Neural cell (in vitro differentiated cells): ENCODE measurements around the gene UBE4B. TPM values are rescaled to one million over a fixed set of nuclear protein-coding genes. Genes with fewer than 3 reads are reported as not detected.

Source experiments
- H2AFZ ChIP-seq: fragments of 200-600, 300-800 bp; sonication (generic), shearing (Covaris generic); 2 replicates; pipeline ENCODE4 v1.6.0; 2014; ENCODE audit warnings: low read depth, mild to moderate bottlenecking, antibody characterized with exemption, low read length, moderate library complexity
- H3F3A ChIP-seq: fragments of 200-600 bp; shearing (Covaris generic); 2 replicates; pipeline ENCODE4 v1.6.1; 2016; ENCODE audit warnings: mild to moderate bottlenecking, moderate library complexity, mixed read lengths, antibody characterized with exemption, low read length; ENCODE audit not compliant: insufficient read depth, poor library complexity, severe bottlenecking
- H3K27ac ChIP-seq: fragments of 200-600, 300-800 bp; sonication (generic), shearing (Covaris generic); 2 replicates; pipeline ENCODE4 v1.5.1; 2014; ENCODE audit warnings: mild to moderate bottlenecking, low read length, moderate library complexity
- H3K27me3 ChIP-seq: fragments of 300-800, 200-600 bp; sonication (generic), shearing (Covaris generic); 2 replicates; pipeline ENCODE4 v1.6.0; 2014; ENCODE audit warnings: mild to moderate bottlenecking, low read depth, low read length, moderate library complexity; ENCODE audit not compliant: insufficient read depth
- H3K36me3 ChIP-seq: fragments of 300-800, 200-600 bp; sonication (generic), shearing (Covaris generic); 2 replicates; pipeline ENCODE4 v1.5.1; 2014; ENCODE audit warnings: mild to moderate bottlenecking, antibody characterized with exemption, low read length, moderate library complexity; ENCODE audit not compliant: insufficient read depth
- H3K4me2 ChIP-seq: fragments of 300-800, 200-600 bp; sonication (generic), shearing (Covaris generic); 2 replicates; pipeline ENCODE4 v1.6.0; 2014; ENCODE audit warnings: mild to moderate bottlenecking, low read length
- H3K4me3 ChIP-seq: fragments of 300-800, 200-600 bp; sonication (generic), shearing (Covaris generic); 2 replicates; pipeline ENCODE4 v1.5.1; 2014; ENCODE audit warnings: mild to moderate bottlenecking, low read length, moderate library complexity
- H3K79me2 ChIP-seq: fragments of 200-600 bp; shearing (Covaris generic); replicated peaks from 2 replicates; pipeline ENCODE4 v1.6.0; 2014; ENCODE audit warnings: mild to moderate bottlenecking, low read length, moderate library complexity; ENCODE audit not compliant: insufficient read depth
- H3K9ac ChIP-seq: fragments of 300-800, 200-600 bp; sonication (generic), shearing (Covaris generic); 2 replicates; pipeline ENCODE4 v1.6.1; 2016; ENCODE audit warnings: mild to moderate bottlenecking, low read length, mixed read lengths
- H3K9me2 ChIP-seq: fragments of 200-600 bp; shearing (Covaris generic); 2 replicates; pipeline ENCODE4 v1.6.1; 2016; ENCODE audit warnings: mild to moderate bottlenecking, low read length, mixed read lengths; ENCODE audit not compliant: insufficient read depth
- H3K9me3 ChIP-seq: fragments of 200-600, 300-800 bp; sonication (generic), shearing (Covaris generic); 2 replicates; pipeline ENCODE4 v1.6.1; 2016; ENCODE audit warnings: mild to moderate bottlenecking, mixed run types, low read length, moderate library complexity, mixed read lengths
- H4K20me1 ChIP-seq: fragments of 200-600 bp; shearing (Covaris generic); 2 replicates; pipeline ENCODE4 v1.6.1; 2016; ENCODE audit warnings: mild to moderate bottlenecking, mixed run types; ENCODE audit not compliant: insufficient read depth
- EP300 ChIP-seq: fragments of 450-650 bp; conservative IDR thresholded peaks from 2 replicates; pipeline ENCODE4 v1.6.1; 2014; ENCODE audit warnings: antibody characterized with exemption, mild to moderate bottlenecking, moderate library complexity; ENCODE audit not compliant: poor library complexity, severe bottlenecking
- EZH2 ChIP-seq: fragments of 200-600, 300-800 bp; shearing (Covaris generic), sonication (generic); IDR thresholded peaks from 2 replicates; pipeline ENCODE4 v1.6.1; 2014; ENCODE audit warnings: antibody characterized with exemption, low read length, borderline replicate concordance, mild to moderate bottlenecking; ENCODE audit not compliant: insufficient read depth, poor library complexity, severe bottlenecking
- MXI1 ChIP-seq: fragments of 450-650 bp; conservative IDR thresholded peaks from 2 replicates; pipeline ENCODE4 v1.6.1; 2014; ENCODE audit warnings: antibody characterized with exemption, mild to moderate bottlenecking; ENCODE audit not compliant: poor library complexity, severe bottlenecking
- POLR2AphosphoS5 ChIP-seq: IDR thresholded peaks from 2 replicates; pipeline ENCODE4 v1.6.1; 2012
- RAD21 ChIP-seq: fragments of 450-650 bp; conservative IDR thresholded peaks from 2 replicates; pipeline ENCODE4 v1.6.1; 2014; ENCODE audit warnings: antibody characterized with exemption, mild to moderate bottlenecking, moderate library complexity
- SMC3 ChIP-seq: fragments of 450-650 bp; conservative IDR thresholded peaks from 2 replicates; pipeline ENCODE4 v1.6.1; 2014; ENCODE audit warnings: antibody characterized with exemption, mild to moderate bottlenecking, moderate library complexity; ENCODE audit not compliant: poor library complexity
- TAF1 ChIP-seq: IDR thresholded peaks from 2 replicates; pipeline ENCODE4 v1.6.1; 2012; ENCODE audit warnings: low read depth
- polyA plus RNA-seq: library from polyadenylated mRNA; depleted of rRNA; stranded (reverse); fragments of >200 nt; gene quantifications from 2 replicates; pipeline ENCODE4 v1.2.3, GENCODE V29; 2014
- TF ChIP-seq, protein P1 (sequence below): IDR thresholded peaks from 2 replicates; pipeline ENCODE4 v1.6.1; 2012; ENCODE audit warnings: borderline replicate concordance
- TF ChIP-seq, protein P2 (sequence below): fragments of 450-650 bp; IDR thresholded peaks from 2 replicates; pipeline ENCODE4 v1.5.1; 2014; ENCODE audit warnings: antibody characterized with exemption, mild to moderate bottlenecking, moderate library complexity; ENCODE audit not compliant: poor library complexity, severe bottlenecking

Gene UBE4B
- polyA plus RNA-seq, 1 donor from 2014 or later, result 28.9 TPM

DNA sequence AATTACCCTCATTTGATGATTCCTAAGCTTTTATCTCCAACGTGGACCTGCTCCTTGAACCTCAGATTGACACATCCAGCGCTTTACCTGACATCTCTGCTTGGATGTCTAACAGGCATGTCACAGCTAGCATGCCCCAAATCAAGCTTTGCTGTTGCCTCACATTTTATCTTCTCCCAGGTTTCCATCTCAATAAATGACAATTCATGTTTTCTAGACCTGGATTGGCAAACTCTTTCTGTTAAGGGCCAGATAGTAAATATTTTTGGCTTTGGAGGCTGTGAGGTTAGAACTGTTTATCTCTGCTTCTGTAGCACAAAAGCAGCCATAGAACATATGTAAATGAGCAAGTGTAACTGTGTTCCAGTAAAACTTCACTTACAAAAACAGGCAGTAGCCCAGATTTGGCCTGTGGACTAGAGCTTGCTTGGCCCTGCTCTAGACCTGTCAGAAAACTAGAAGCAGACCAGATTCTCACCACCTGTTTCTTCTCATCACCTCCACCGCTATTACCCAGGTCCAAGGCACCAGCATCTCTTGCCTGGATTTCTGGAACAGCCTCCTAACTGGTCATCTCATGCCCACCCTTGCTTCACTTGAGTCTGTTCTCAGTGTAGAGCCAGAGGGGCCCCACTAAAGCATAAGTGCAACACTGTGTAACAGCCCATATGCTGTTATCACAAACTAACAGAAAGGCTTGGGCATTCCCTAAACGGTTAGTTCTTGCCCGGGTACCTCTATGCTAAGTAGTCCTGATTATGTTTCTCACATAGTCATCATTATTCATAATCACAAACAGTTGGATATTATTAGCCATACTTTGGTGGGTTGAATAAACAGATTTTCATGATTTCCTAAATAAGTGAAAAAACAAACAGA, 42.3 kb downstream of the UBE4B start:
- no peaks in the 10 kb centered on the region for H3K36me3 ChIP-seq
- no peaks in the 10 kb centered on the region for H3K9me2 ChIP-seq
- H3K79me2 ChIP-seq, result no peaks in the 10 kb centered on the region
- TF ChIP-seq MXI1 (no peak), POLR2AphosphoS5 (no peak), TAF1 (no peak), EZH2 (no peak), EP300 (no peak), SMC3 (no peak), RAD21 (no peak)
- TF ChIP-seq, protein P1, sequence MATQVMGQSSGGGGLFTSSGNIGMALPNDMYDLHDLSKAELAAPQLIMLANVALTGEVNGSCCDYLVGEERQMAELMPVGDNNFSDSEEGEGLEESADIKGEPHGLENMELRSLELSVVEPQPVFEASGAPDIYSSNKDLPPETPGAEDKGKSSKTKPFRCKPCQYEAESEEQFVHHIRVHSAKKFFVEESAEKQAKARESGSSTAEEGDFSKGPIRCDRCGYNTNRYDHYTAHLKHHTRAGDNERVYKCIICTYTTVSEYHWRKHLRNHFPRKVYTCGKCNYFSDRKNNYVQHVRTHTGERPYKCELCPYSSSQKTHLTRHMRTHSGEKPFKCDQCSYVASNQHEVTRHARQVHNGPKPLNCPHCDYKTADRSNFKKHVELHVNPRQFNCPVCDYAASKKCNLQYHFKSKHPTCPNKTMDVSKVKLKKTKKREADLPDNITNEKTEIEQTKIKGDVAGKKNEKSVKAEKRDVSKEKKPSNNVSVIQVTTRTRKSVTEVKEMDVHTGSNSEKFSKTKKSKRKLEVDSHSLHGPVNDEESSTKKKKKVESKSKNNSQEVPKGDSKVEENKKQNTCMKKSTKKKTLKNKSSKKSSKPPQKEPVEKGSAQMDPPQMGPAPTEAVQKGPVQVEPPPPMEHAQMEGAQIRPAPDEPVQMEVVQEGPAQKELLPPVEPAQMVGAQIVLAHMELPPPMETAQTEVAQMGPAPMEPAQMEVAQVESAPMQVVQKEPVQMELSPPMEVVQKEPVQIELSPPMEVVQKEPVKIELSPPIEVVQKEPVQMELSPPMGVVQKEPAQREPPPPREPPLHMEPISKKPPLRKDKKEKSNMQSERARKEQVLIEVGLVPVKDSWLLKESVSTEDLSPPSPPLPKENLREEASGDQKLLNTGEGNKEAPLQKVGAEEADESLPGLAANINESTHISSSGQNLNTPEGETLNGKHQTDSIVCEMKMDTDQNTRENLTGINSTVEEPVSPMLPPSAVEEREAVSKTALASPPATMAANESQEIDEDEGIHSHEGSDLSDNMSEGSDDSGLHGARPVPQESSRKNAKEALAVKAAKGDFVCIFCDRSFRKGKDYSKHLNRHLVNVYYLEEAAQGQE, result no peak
- TF ChIP-seq, protein P2, sequence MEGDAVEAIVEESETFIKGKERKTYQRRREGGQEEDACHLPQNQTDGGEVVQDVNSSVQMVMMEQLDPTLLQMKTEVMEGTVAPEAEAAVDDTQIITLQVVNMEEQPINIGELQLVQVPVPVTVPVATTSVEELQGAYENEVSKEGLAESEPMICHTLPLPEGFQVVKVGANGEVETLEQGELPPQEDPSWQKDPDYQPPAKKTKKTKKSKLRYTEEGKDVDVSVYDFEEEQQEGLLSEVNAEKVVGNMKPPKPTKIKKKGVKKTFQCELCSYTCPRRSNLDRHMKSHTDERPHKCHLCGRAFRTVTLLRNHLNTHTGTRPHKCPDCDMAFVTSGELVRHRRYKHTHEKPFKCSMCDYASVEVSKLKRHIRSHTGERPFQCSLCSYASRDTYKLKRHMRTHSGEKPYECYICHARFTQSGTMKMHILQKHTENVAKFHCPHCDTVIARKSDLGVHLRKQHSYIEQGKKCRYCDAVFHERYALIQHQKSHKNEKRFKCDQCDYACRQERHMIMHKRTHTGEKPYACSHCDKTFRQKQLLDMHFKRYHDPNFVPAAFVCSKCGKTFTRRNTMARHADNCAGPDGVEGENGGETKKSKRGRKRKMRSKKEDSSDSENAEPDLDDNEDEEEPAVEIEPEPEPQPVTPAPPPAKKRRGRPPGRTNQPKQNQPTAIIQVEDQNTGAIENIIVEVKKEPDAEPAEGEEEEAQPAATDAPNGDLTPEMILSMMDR, result no peak
- no peak overlapping the region for H3K4me3 ChIP-seq
- no peaks in the 10 kb centered on the region for H3K27me3 ChIP-seq
- H4K20me1 ChIP-seq, result no peaks in the 10 kb centered on the region
- no peaks in the 10 kb centered on the region for H3F3A ChIP-seq
- no peak overlapping the region for H2AFZ ChIP-seq
- no peak overlapping the region for H3K4me2 ChIP-seq
- no peak overlapping the region for H3K27ac ChIP-seq
- H3K9ac ChIP-seq, result no peak overlapping the region
- H3K9me3 ChIP-seq, result no peaks in the 10 kb centered on the region

DNA sequence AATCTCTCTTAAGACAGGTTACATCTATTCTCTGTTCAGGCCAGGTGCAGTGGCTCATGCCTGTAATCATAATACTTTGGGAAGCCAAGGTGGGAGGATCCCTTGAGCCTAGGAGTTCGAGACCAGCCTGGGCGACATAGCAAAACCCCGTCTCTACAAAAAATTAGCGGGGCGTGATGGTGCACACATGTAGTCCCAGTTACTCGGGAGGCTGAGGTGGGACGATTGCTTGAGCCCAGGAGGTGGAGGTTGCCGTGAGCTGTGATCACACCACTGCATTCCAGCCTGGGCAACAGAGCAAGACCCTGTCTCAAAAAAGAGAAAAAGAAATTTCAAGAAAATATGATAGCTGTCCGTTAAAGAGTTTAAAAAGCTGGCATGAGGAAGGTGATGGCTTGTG, 43.0 kb downstream of the UBE4B start:
- Histone ChIP-seq H4K20me1 (no peaks in the 10 kb centered on the region), H3K27ac (no peak overlapping the region), H3K79me2 (no peaks in the 10 kb centered on the region), H3K27me3 (no peaks in the 10 kb centered on the region), H3K4me2 (no peak overlapping the region), H3K4me3 (no peak overlapping the region), H3K9ac (no peak overlapping the region), H3K9me2 (no peaks in the 10 kb centered on the region), H3K9me3 (peaks cover 4% of the 10 kb centered on the region), H3F3A (no peaks in the 10 kb centered on the region), H3K36me3 (no peaks in the 10 kb centered on the region), H2AFZ (no peak overlapping the region)
- TF ChIP-seq SMC3 (no peak), RAD21 (no peak)
- TF ChIP-seq, protein P1, result no peak
